ENCODE data around the gene PNMA8B.

Gene PNMA8B

DNA sequence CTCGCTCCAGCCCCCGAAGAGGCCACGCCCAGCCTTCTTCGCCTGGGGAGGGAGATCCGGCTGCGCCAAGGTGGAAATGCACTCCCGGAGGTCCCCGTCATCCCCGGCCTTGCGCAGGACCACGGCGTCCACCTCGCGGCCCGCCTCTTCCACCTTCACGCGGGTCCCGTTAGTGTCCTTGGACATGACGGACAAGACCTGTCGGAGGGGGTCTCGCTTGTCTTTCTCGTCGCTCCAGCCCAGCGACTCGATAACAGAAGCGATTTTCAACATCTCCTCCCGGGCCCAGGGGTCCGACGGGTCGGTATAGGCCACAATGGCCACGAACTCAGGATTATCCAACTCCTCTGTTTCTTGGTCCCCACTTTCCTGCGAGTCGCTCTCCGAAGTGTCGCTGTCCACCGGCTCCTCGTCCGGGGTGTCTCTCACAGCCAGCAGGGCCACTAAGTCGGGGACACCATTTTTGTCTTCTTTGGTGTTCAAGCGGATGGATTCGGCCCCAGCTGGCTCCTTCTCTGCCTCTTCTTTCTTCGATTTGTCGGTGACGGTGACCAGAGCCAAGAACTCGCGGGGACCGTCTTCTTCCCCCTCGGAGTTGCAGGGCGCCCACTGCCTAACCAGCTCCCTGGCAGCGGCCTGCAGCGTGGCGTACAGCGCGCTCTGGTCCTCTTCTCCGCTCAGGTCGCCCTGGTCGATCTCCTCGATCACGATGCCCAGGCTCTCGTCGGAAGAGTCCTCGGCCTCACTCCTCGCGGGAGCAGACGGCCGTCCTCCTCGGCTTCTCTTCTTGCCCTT lies 1.3 kb downstream of the PNMA8B start:
- no peak overlapping the region for H3K9ac ChIP-seq (ENCODE audit: low read length)
- H3K4me1 ChIP-seq (ENCODE audit: control insufficient read depth, insufficient read depth, low read length), result peaks cover 21% of the 10 kb centered on the region
- no peaks in the 10 kb centered on the region for H3K36me3 ChIP-seq (ENCODE audit: control insufficient read depth, insufficient read depth, low read length)
- H3K9me3 ChIP-seq (ENCODE audit: control insufficient read depth, insufficient read depth, low read depth, low read length), result no peaks in the 10 kb centered on the region
- H3K27ac ChIP-seq (ENCODE audit: low read depth, low read length), result no peak overlapping the region
- peak overlapping the region; percentile 47; the same call in 1 of the 2 replicates for H3K4me3 ChIP-seq (ENCODE audit: low read depth, low read length)
- H3K27me3 ChIP-seq (ENCODE audit: control insufficient read depth, insufficient read depth, low read length), result peaks cover 55% of the 10 kb centered on the region

DNA sequence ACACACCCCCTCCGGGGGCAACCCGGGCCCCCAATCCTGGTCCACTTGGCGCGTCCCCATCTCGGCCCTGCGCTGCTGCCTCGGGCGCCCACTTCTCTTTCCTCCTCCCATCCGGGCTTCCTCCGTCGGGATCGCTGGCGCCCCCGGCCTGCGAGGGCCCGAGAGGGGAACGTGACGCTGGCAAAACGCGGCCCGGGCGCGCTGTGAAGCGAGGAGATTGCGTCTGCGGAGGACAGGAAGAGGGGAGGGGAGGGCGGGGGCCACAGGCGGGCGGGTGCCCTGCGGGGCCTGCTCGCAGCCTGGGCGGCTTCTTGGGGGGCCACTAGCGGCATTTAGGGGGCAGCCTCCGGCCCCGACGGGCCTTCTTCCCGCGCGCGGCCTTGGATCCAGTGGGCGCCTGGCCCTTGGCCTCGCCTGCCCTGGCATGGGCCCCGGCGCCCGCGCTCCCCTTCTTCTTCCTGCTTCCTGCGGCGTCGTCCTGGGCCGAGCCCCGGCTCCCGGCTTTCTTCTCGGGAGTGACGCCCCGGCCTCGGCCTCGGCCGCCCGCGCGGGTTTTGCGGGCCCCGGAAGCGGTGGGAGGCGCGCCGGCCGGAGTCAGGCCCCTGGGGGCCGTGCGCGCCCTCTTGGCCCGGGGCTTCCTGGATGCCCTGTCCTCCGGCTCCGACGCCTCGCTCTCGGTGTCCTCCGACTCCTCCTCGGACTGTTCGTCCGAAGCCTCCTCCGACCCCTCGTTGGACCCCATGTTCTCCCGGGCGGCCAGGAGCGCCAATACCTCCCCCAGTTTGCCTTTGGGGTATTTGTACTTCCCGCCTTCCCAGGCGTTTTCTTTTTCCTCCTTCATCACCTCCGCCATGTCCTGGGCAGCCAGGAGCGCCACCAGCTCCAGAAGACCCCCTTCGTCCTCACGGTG lies 2.2 kb downstream of the PNMA8B start:
- peaks cover 63% of the 10 kb centered on the region for H3K27me3 ChIP-seq (ENCODE audit: control insufficient read depth, insufficient read depth, low read length)
- peak overlapping the region; percentile 47 for H3K4me3 ChIP-seq (ENCODE audit: low read depth, low read length)
- no peaks in the 10 kb centered on the region for H3K36me3 ChIP-seq (ENCODE audit: control insufficient read depth, insufficient read depth, low read length)
- peaks cover 26% of the 10 kb centered on the region for H3K4me1 ChIP-seq (ENCODE audit: control insufficient read depth, insufficient read depth, low read length)
- H3K9ac ChIP-seq (ENCODE audit: low read length), result no peak overlapping the region
- H3K9me3 ChIP-seq (ENCODE audit: control insufficient read depth, insufficient read depth, low read depth, low read length), result no peaks in the 10 kb centered on the region
- H3K27ac ChIP-seq (ENCODE audit: low read depth, low read length), result no peak overlapping the region

DNA sequence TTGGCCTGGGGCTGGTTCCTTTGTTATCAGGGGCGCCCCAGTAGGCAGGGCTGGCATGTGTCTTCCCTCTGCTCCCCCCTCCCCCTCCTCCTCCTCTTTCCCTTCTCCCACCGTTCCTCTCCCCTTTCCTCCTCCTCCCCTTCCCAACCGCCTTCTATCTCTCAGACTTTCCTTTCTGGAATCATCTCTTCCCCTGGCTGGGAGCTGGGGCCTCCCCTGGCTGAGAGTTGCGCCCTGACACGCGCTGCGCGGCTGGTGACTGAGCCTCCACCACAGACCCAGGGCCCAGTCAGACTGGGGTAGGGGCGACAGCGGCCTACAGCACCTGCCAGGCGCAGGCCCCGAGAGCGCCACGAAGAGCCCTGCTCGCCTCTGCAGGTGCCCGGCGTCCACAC lies 2.8 kb downstream of the PNMA8B start:
- H3K9ac ChIP-seq (ENCODE audit: low read length), result no peak overlapping the region
- H3K4me3 ChIP-seq (ENCODE audit: low read depth, low read length), result peak overlapping the region; percentile 47
- peaks cover 68% of the 10 kb centered on the region for H3K27me3 ChIP-seq (ENCODE audit: control insufficient read depth, insufficient read depth, low read length)
- H3K27ac ChIP-seq (ENCODE audit: low read depth, low read length), result no peak overlapping the region
- H3K4me1 ChIP-seq (ENCODE audit: control insufficient read depth, insufficient read depth, low read length), result peaks cover 27% of the 10 kb centered on the region
- no peaks in the 10 kb centered on the region for H3K9me3 ChIP-seq (ENCODE audit: control insufficient read depth, insufficient read depth, low read depth, low read length)
- no peaks in the 10 kb centered on the region for H3K36me3 ChIP-seq (ENCODE audit: control insufficient read depth, insufficient read depth, low read length)

DNA sequence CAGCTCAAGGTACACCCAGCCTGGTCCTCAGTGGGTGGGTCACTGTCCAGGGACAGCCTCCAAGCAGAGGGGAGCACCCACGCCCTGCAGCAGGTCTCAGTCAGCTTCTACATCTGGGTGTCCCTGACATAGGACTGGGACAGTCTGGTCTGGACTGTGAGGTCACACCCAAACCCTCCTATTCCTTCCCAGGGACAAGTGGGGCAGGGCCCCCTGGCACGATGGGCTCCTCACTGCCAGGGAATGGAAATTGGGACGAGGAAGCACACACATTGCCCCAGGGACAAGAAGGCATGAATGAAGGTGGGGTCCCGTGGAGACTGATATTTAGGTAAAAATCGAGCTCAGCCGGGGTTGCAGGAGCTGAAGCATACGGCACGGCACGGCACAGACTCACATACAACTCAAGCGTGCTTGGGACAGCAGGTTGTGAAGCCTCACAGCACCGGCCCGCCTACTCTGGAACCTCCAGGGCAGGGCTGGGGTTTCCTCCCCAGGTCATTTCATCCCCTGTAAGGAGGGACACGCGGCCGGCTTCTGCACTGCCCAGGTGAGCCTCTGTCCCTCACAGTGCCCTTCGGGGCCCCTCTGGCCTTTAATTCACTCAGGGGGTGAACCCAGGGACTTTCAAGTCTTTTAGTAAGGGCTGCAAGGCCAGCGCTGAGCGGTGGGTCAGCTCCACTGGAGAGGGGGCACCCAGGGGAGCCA lies 3.5 kb downstream of the PNMA8B start:
- Histone ChIP-seq H3K9me3 (ENCODE audit: control insufficient read depth, insufficient read depth, low read depth, low read length) (no peaks in the 10 kb centered on the region), H3K27ac (ENCODE audit: low read depth, low read length) (no peak overlapping the region), H3K9ac (ENCODE audit: low read length) (no peak overlapping the region), H3K4me3 (ENCODE audit: low read depth, low read length) (no peak overlapping the region), H3K36me3 (ENCODE audit: control insufficient read depth, insufficient read depth, low read length) (no peaks in the 10 kb centered on the region), H3K27me3 (ENCODE audit: control insufficient read depth, insufficient read depth, low read length) (peaks cover 74% of the 10 kb centered on the region), H3K4me1 (ENCODE audit: control insufficient read depth, insufficient read depth, low read length) (peaks cover 30% of the 10 kb centered on the region)

DNA sequence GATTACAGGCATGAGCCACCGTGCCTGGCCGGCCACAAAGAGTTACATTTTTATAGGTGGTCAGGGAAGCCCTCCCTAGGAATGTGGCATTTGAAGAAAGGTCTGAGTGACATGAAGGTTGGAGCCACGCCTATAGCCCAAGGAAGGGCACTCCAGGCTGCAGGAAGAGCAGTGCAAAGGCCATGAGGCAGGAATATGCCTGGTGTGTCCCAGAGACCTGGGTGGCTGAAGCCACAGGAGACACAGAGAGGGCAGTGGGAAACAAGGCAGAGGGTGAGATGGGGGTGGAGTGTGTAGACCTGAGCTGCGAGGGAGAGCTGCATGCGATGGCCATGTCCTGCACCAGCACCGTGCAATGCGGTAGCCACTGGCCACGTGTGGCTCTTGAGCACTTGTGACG lies 4.9 kb downstream of the PNMA8B start:
- no peak overlapping the region for H3K9ac ChIP-seq (ENCODE audit: low read length)
- H3K4me1 ChIP-seq (ENCODE audit: control insufficient read depth, insufficient read depth, low read length), result peaks cover 31% of the 10 kb centered on the region
- no peak overlapping the region for H3K27ac ChIP-seq (ENCODE audit: low read depth, low read length)
- no peaks in the 10 kb centered on the region for H3K9me3 ChIP-seq (ENCODE audit: control insufficient read depth, insufficient read depth, low read depth, low read length)
- no peaks in the 10 kb centered on the region for H3K36me3 ChIP-seq (ENCODE audit: control insufficient read depth, insufficient read depth, low read length)
- peaks cover 82% of the 10 kb centered on the region for H3K27me3 ChIP-seq (ENCODE audit: control insufficient read depth, insufficient read depth, low read length)
- no peak overlapping the region for H3K4me3 ChIP-seq (ENCODE audit: low read depth, low read length)

DNA sequence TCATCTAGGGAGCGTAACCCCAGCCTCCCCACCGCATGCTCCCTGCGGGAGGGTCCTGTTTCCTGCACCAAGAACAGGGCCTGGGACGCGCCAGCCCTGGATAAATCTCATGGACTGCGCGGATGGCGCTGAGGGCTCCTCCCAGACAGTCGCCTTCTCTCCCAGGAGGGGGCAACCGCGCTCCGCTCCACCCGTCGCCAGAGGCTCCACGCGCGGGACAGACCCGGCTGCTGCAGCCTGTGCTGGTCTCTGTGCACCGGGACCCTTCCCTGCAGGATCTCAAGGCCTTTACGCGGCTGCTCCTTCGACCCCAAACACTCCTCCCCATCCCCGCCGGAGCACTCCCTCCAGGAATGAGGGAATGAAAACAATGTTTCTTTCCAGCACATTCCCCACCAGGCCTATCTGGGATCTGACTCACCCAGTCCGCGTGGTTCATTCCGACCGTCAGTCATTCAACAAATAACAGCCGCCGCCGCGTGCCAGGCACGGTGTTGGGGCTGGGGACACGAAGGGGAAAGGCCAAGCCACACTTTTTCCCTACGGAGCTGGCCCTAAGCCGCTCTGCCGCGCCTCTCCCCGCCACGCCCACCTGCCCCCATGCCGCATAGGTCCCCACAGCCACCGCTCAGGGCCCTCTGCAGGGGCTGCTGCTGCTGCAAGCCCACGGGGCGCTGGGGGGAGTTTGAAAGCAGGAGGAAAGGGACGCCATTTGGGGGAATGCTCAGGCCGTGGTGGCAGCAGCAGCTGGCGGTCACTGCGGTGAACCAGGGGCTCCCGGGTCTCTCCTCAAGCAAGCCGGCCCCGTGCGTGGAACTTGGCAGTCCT lies 6.0 kb downstream of the PNMA8B start:
- no peaks in the 10 kb centered on the region for H3K9me3 ChIP-seq (ENCODE audit: control insufficient read depth, insufficient read depth, low read depth, low read length)
- peaks cover 26% of the 10 kb centered on the region for H3K4me1 ChIP-seq (ENCODE audit: control insufficient read depth, insufficient read depth, low read length)
- H3K36me3 ChIP-seq (ENCODE audit: control insufficient read depth, insufficient read depth, low read length), result no peaks in the 10 kb centered on the region
- H3K27me3 ChIP-seq (ENCODE audit: control insufficient read depth, insufficient read depth, low read length), result peaks cover 74% of the 10 kb centered on the region
- H3K9ac ChIP-seq (ENCODE audit: low read length), result no peak overlapping the region
- peak overlapping the region; percentile 44 for H3K4me3 ChIP-seq (ENCODE audit: low read depth, low read length)
- H3K27ac ChIP-seq (ENCODE audit: low read depth, low read length), result no peak overlapping the region

DNA sequence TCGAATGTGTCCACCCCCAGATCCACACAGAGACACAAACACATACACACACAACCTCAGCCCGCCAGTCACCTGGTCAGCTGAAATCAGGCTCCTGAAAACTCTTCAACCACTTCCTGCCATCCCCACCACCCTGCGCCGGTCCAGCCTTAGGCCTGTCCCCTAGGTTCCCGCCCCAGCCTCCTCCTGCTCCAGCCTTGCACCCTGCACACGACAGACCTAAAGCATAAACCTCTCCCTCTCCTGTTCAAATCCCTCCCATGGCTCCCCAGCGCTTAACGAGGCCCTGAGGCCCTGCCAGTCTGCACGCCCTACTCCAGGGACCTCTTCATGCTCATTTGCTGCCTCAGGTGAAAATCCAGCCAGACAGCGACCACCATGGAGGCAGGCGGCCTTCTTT lies 7.1 kb downstream of the PNMA8B start:
- Histone ChIP-seq H3K27me3 (ENCODE audit: control insufficient read depth, insufficient read depth, low read length) (peaks cover 63% of the 10 kb centered on the region), H3K36me3 (ENCODE audit: control insufficient read depth, insufficient read depth, low read length) (no peaks in the 10 kb centered on the region), H3K27ac (ENCODE audit: low read depth, low read length) (no peak overlapping the region), H3K9ac (ENCODE audit: low read length) (no peak overlapping the region), H3K4me3 (ENCODE audit: low read depth, low read length) (no peak overlapping the region), H3K4me1 (ENCODE audit: control insufficient read depth, insufficient read depth, low read length) (peaks cover 26% of the 10 kb centered on the region), H3K9me3 (ENCODE audit: control insufficient read depth, insufficient read depth, low read depth, low read length) (no peaks in the 10 kb centered on the region)

DNA sequence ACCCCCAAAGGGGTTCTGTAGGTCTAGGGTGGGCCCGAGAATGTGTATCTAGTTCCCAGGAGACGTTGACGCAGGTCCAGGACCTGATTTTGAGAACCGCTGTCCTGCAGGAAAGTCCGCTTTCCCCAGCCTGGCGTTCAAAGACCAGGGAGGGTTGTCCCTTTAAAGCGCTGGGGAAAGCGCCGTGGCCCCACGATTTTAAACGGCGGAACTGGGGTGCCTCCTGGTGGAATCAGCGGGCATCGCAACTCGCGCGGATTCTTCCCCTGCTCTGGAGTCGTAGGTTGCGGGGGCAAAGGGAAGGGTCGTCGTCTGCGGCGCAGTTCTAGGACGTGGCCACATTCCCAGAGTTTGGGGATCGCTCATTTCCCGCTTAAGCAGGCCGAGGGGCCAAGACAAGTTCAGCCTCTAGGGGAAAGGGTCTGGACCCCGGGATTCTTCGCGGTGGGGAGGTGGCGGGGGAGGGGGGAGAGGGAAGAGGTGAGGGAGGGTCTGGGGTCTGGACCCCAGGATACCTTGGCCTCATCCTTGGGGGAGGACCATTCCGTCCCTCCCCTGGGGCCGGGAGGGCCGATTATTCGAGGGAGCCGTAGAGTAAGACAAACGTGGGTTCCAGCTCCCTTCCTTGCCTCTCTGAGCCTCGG lies 7.7 kb downstream of the PNMA8B start:
- Histone ChIP-seq H3K9ac (ENCODE audit: low read length) (peak overlapping the region; percentile 27), H3K4me3 (ENCODE audit: low read depth, low read length) (peak overlapping the region; percentile 61), H3K9me3 (ENCODE audit: control insufficient read depth, insufficient read depth, low read depth, low read length) (no peaks in the 10 kb centered on the region), H3K27me3 (ENCODE audit: control insufficient read depth, insufficient read depth, low read length) (peaks cover 59% of the 10 kb centered on the region), H3K4me1 (ENCODE audit: control insufficient read depth, insufficient read depth, low read length) (peaks cover 23% of the 10 kb centered on the region), H3K27ac (ENCODE audit: low read depth, low read length) (no peak overlapping the region), H3K36me3 (ENCODE audit: control insufficient read depth, insufficient read depth, low read length) (no peaks in the 10 kb centered on the region)

DNA sequence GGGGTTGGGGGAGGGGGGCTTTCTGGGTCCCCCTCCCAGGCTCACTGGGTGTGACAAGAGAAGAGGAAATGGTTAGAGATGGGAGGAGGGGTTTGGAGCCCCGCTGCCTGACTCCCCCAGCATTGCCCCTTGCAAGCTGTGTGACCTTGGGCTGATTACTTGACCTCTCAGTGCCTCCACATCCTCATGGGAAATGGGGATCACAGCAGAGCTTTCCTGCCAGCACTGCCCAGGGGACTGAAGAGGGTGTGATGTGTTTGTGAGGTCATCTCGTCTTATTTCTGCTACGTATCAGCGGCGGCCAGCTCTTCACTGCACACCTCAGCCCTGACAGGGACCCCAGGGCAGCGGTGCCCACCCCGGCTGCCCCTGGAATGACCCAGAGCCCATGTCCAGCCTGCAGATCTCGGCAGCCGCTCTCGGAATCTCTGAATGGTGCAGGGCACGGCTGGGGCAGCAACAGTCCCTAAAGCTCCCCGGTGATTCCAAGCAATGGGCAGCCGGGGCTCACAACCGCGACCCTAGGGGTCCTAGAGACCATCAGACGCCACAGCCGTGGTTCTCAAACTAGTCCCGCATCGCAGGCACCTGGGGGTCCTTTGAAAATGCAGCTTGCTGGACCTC lies 8.4 kb downstream of the PNMA8B start:
- Histone ChIP-seq H3K4me3 (ENCODE audit: low read depth, low read length) (peak overlapping the region; percentile 61), H3K27ac (ENCODE audit: low read depth, low read length) (no peak overlapping the region), H3K36me3 (ENCODE audit: control insufficient read depth, insufficient read depth, low read length) (no peaks in the 10 kb centered on the region), H3K27me3 (ENCODE audit: control insufficient read depth, insufficient read depth, low read length) (peaks cover 53% of the 10 kb centered on the region), H3K9ac (ENCODE audit: low read length) (peak overlapping the region; percentile 27), H3K4me1 (ENCODE audit: control insufficient read depth, insufficient read depth, low read length) (peaks cover 18% of the 10 kb centered on the region; the same call in 1 of the 2 replicates), H3K9me3 (ENCODE audit: control insufficient read depth, insufficient read depth, low read depth, low read length) (no peaks in the 10 kb centered on the region)

Data from HUES6 (cell line).